H9 (cell line): ENCODE data around the gene HEPHL1. TPM values are rescaled to one million over a fixed set of nuclear protein-coding genes. Genes with fewer than 3 reads are reported as not detected.

ENCODE experiments used
- DNase-seq: peaks from one replicate; pipeline ENCODE4 v3.0.0-alpha.2; 2017
- H2AFZ ChIP-seq: one replicate; pipeline ENCODE4 v1.6.1; 2013; ENCODE audit warnings: mild to moderate bottlenecking, low read length, control low read depth, moderate library complexity
- H2AK5ac ChIP-seq: 2 replicates; pipeline ENCODE4 v1.6.1; 2013; ENCODE audit warnings: low read length, control low read depth, mixed read lengths; ENCODE audit not compliant: insufficient read length
- H2BK120ac ChIP-seq: one replicate; pipeline ENCODE4 v1.6.1; 2013; ENCODE audit warnings: low read depth, mild to moderate bottlenecking, low read length, control low read depth, inconsistent platforms; ENCODE audit not compliant: poor library complexity, severe bottlenecking
- H2BK12ac ChIP-seq: 2 replicates; pipeline ENCODE4 v1.6.1; 2013; ENCODE audit warnings: low read length, control low read depth, mixed read lengths, low read depth; ENCODE audit not compliant: insufficient read length
- H2BK15ac ChIP-seq: 2 replicates; pipeline ENCODE4 v1.6.1; 2013; ENCODE audit warnings: low read depth, low read length, control low read depth
- H2BK20ac ChIP-seq: one replicate; pipeline ENCODE4 v1.6.1; 2013; ENCODE audit warnings: low read depth, mild to moderate bottlenecking, low read length, control low read depth, inconsistent platforms; ENCODE audit not compliant: poor library complexity, severe bottlenecking
- H2BK5ac ChIP-seq: 2 replicates; pipeline ENCODE4 v1.6.1; 2013; ENCODE audit warnings: low read length, control low read depth, mixed read lengths; ENCODE audit not compliant: insufficient read length
- H3K14ac ChIP-seq: 2 replicates; pipeline ENCODE4 v1.6.1; 2013; ENCODE audit warnings: low read length, control low read depth; ENCODE audit not compliant: insufficient read depth
- H3K18ac ChIP-seq: 2 replicates; pipeline ENCODE4 v1.6.1; 2013; ENCODE audit warnings: low read depth, mild to moderate bottlenecking, mixed read lengths, low read length, control low read depth; ENCODE audit not compliant: insufficient read length
- H3K23ac ChIP-seq: 2 replicates; pipeline ENCODE4 v1.6.1; 2013; ENCODE audit warnings: low read length, control low read depth, mixed read lengths, low read depth; ENCODE audit not compliant: insufficient read length
- H3K23me2 ChIP-seq: 2 replicates; pipeline ENCODE4 v1.6.1; 2013; ENCODE audit warnings: low read depth, mild to moderate bottlenecking, mixed read lengths, low read length, control low read depth; ENCODE audit not compliant: insufficient read length, poor library complexity, severe bottlenecking
- H3K27ac ChIP-seq: 2 replicates; pipeline ENCODE4 v1.5.1; 2013; ENCODE audit warnings: low read length, control low read depth, mixed read lengths, low read depth; ENCODE audit not compliant: insufficient read length
- H3K27me3 ChIP-seq: 2 replicates; pipeline ENCODE4 v1.6.1; 2013; ENCODE audit warnings: low read length, control low read depth, inconsistent platforms; ENCODE audit not compliant: insufficient read depth
- H3K4ac ChIP-seq: 2 replicates; pipeline ENCODE4 v1.6.1; 2013; ENCODE audit warnings: low read depth, mild to moderate bottlenecking, control low read depth, inconsistent platforms, low read length, moderate library complexity
- H3K4me1 ChIP-seq: 2 replicates; pipeline ENCODE4 v1.6.1; 2013; ENCODE audit warnings: low read length, control low read depth, inconsistent platforms; ENCODE audit not compliant: insufficient read depth
- H3K4me2 ChIP-seq: 2 replicates; pipeline ENCODE4 v1.6.1; 2013; ENCODE audit warnings: low read length, control low read depth, mixed read lengths; ENCODE audit not compliant: insufficient read length, insufficient read depth
- H3K56ac ChIP-seq: 2 replicates; pipeline ENCODE4 v1.6.1; 2013; ENCODE audit warnings: low read depth, mild to moderate bottlenecking, mixed read lengths, low read length, control low read depth; ENCODE audit not compliant: insufficient read length
- H3K79me1 ChIP-seq: 2 replicates; pipeline ENCODE4 v1.6.1; 2013; ENCODE audit warnings: low read depth, mild to moderate bottlenecking, moderate library complexity, low read length, control low read depth, inconsistent platforms; ENCODE audit not compliant: insufficient read depth, poor library complexity, severe bottlenecking
- H3K79me2 ChIP-seq: 2 replicates; pipeline ENCODE4 v1.6.1; 2013; ENCODE audit warnings: low read length, control low read depth, inconsistent platforms; ENCODE audit not compliant: insufficient read depth
- H3K9ac ChIP-seq: 2 replicates; pipeline ENCODE4 v1.6.1; 2013; ENCODE audit warnings: low read length, control low read depth, mixed read lengths; ENCODE audit not compliant: insufficient read length; ENCODE audit errors: extremely low read depth
- H3K9me3 ChIP-seq: one replicate; pipeline ENCODE4 v1.6.1; 2013; ENCODE audit warnings: low read depth, low read length, inconsistent platforms; ENCODE audit not compliant: control insufficient read depth
- H3T11ph ChIP-seq: one replicate; pipeline ENCODE4 v1.6.1; 2013; ENCODE audit warnings: mild to moderate bottlenecking, low read length, control low read depth, inconsistent platforms
- H4K20me1 ChIP-seq: one replicate; pipeline ENCODE4 v1.6.1; 2013; ENCODE audit not compliant: control insufficient read depth, insufficient read length, insufficient read depth
- H4K5ac ChIP-seq: 2 replicates; pipeline ENCODE4 v1.6.1; 2013; ENCODE audit warnings: low read depth, mild to moderate bottlenecking, mixed read lengths, low read length, control low read depth; ENCODE audit not compliant: insufficient read length
- H4K8ac ChIP-seq: replicated peaks from 2 replicates; pipeline ENCODE4 v1.6.1; 2013; ENCODE audit warnings: low read length, control low read depth, mixed read lengths, low read depth; ENCODE audit not compliant: insufficient read length
- H4K91ac ChIP-seq: 2 replicates; pipeline ENCODE4 v1.6.1; 2013; ENCODE audit warnings: low read depth, mild to moderate bottlenecking, moderate library complexity, mixed read lengths, low read length, control low read depth; ENCODE audit not compliant: insufficient read length
- H3K27ac Mint-ChIP-seq, 3 experiments: 2 replicates in 2 of 3; 3 replicates in 1 of 3; pipeline ENCODE4 v1.8.0; 2020 to 2021; ENCODE audit warnings: mixed read lengths in 3 of 3, mild to moderate bottlenecking in 1 of 3, moderate library complexity in 1 of 3
- H3K27me3 Mint-ChIP-seq: 2 replicates; pipeline ENCODE4 v1.8.0; 2021; ENCODE audit warnings: low read depth, mild to moderate bottlenecking, moderate library complexity, mixed read lengths
- H3K36me3 Mint-ChIP-seq, 3 experiments: 2 replicates in 2 of 3; 3 replicates in 1 of 3; pipeline ENCODE4 v1.8.0; 2020 to 2021; ENCODE audit warnings: low read depth in 3 of 3, mixed read lengths in 3 of 3; ENCODE audit not compliant: insufficient read depth in 1 of 3
- H3K4me1 Mint-ChIP-seq, 2 experiments: 2 replicates each; pipeline ENCODE4 v1.8.0; 2020; ENCODE audit warnings: mixed read lengths in 2 of 2
- H3K4me3 Mint-ChIP-seq, 2 experiments: 2 replicates in 1 of 2; 3 replicates in 1 of 2; pipeline ENCODE4 v1.8.0; 2020 to 2021; ENCODE audit warnings: mild to moderate bottlenecking in 2 of 2, mixed read lengths in 2 of 2, moderate library complexity in 1 of 2
- H3K9me3 Mint-ChIP-seq, 2 experiments: 2 replicates in 1 of 2; 3 replicates in 1 of 2; pipeline ENCODE4 v1.8.0; 2020; ENCODE audit warnings: mild to moderate bottlenecking in 2 of 2, mixed read lengths in 2 of 2, moderate library complexity in 1 of 2
- WGBS: extraction: QIAGEN DNeasy Blood & Tissue Kit; methylation state at CpG from one replicate; pipeline ENCODE4 v1.1.7; 2013; ENCODE audit warnings: missing lambda C conversion rate, low lambda C conversion rate, mixed read lengths; ENCODE audit not compliant: insufficient read length; ENCODE audit errors: extremely low coverage; 5-methylcytosine and 5-hydroxymethylcytosine counted together
- total RNA-seq: library from RNA; stranded (reverse); gene quantifications from 2 replicates; pipeline ENCODE4 v1.2.1, GENCODE V29; 2021
- TF ChIP-seq, protein P1 (sequence below): fragments of 200-600 bp; sonication (generic); conservative IDR thresholded peaks from 3 replicates; pipeline ENCODE4 v1.8.0; 2021; ENCODE audit warnings: antibody characterized with exemption, mild to moderate bottlenecking

Gene HEPHL1
- total RNA-seq, 1 experiment from 2014 or later, result not detected

DNA sequence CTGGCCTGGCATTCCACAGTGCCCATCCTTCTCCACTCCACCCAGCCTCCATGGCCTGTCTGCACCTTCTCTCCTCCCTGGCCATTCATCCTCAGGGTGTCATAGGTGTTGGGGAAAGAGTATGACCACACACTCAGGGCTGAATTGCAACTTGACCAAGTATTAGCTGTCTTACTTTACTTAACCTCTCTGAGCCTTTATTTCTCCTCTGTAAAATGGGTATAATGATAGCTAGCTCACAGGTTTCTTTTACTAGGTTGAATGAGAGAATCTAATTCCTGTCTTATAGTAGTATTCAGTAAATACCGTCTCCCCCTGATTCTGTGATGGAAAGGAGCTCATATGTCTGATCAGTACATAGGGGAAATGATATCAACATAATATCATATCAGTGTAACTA, 123.5 kb downstream of the HEPHL1 start:
- TF ChIP-seq, protein P1, sequence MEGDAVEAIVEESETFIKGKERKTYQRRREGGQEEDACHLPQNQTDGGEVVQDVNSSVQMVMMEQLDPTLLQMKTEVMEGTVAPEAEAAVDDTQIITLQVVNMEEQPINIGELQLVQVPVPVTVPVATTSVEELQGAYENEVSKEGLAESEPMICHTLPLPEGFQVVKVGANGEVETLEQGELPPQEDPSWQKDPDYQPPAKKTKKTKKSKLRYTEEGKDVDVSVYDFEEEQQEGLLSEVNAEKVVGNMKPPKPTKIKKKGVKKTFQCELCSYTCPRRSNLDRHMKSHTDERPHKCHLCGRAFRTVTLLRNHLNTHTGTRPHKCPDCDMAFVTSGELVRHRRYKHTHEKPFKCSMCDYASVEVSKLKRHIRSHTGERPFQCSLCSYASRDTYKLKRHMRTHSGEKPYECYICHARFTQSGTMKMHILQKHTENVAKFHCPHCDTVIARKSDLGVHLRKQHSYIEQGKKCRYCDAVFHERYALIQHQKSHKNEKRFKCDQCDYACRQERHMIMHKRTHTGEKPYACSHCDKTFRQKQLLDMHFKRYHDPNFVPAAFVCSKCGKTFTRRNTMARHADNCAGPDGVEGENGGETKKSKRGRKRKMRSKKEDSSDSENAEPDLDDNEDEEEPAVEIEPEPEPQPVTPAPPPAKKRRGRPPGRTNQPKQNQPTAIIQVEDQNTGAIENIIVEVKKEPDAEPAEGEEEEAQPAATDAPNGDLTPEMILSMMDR, result no peak
- H4K91ac ChIP-seq, result no peak overlapping the region
- no CpG with 5 or more reads among the region's 1 CpG for WGBS

More for the DNA sequence above, 123.5 kb downstream of the HEPHL1 start:
- Histone ChIP-seq H3K9ac (no peak overlapping the region), H3K27me3 (no peaks in the 10 kb centered on the region), H3K14ac (no peak overlapping the region), H3K4ac (no peak overlapping the region), H2BK20ac (no peak overlapping the region), H3K18ac (no peak overlapping the region), H3K4me1 (peaks cover 10% of the 10 kb centered on the region; the same call in 1 of the 2 replicates), H4K8ac (no peak overlapping the region), H2BK12ac (no peak overlapping the region), H2BK5ac (no peak overlapping the region), H4K5ac (no peak overlapping the region), H2AFZ (no peak overlapping the region), H3K27ac (no peak overlapping the region), H2AK5ac (no peak overlapping the region), H4K20me1 (no peaks in the 10 kb centered on the region), H3K79me2 (peaks cover 62% of the 10 kb centered on the region), H2BK120ac (no peak overlapping the region), H3K4me2 (no peak overlapping the region), H3K9me3 (no peaks in the 10 kb centered on the region), H3K23ac (no peak overlapping the region), H3K23me2 (no peaks in the 10 kb centered on the region), H3K56ac (no peak overlapping the region), H3K79me1 (peaks cover 16% of the 10 kb centered on the region), H3T11ph (no peak overlapping the region), H2BK15ac (no peak overlapping the region)
- Mint-ChIP-seq H3K36me3 (peaks cover 4 to 7% (median 4%) of the 10 kb centered on the region in 3 experiments; a peak in 5 of 7 replicates), H3K4me3 (no peak overlapping the region), H3K27ac (no peak overlapping the region), H3K27me3 (no peaks in the 10 kb centered on the region), H3K9me3 (no peaks in the 10 kb centered on the region), H3K4me1 (peaks cover 71 to 77% of the 10 kb centered on the region in 2 experiments)
- DNase-seq, result no peak
